Tibial nerve (tissue), 4 donors: ENCODE results near the gene MCOLN1.
A peak's percentile ranks its signal among the peaks of the same experiment; 100 is the strongest.

Experiments
- CTCF ChIP-seq, 5 experiments: fragments of 200-600 bp in 3 of 5; fragments of 450-650 bp in 2 of 5; sonication (generic) in 3 of 5; IDR thresholded peaks; one replicate each; pipeline ENCODE4 v1.5.1; 2016 to 2019; ENCODE audit warnings: antibody characterized with exemption in 5 of 5, mild to moderate bottlenecking in 3 of 5, moderate library complexity in 2 of 5
- EP300 ChIP-seq, 2 donors: sonication (generic); formaldehyde crosslinking; IDR thresholded peaks; one replicate each; pipeline ENCODE4 v1.6.1; 2017; ENCODE audit warnings: antibody characterized with exemption in 2 of 2, mild to moderate bottlenecking in 1 of 2
- POLR2A ChIP-seq, 2 donors: fragments of 450-650 bp; IDR thresholded peaks; one replicate each; pipeline ENCODE4 v1.6.1; 2017; ENCODE audit warnings: antibody characterized with exemption in 2 of 2, mild to moderate bottlenecking in 2 of 2, moderate library complexity in 2 of 2

- TF ChIP-seq CTCF (IDR thresholded peaks at IDR 0.05) (peak in 1 of 5 experiments; percentile 40), POLR2A (IDR thresholded peaks at IDR 0.05) (no peak), EP300 (IDR thresholded peaks at IDR 0.05) (peak in 1 of 2 donors; percentile 82)
Measured at GRCh38 chr19:7494416-7495098, 27.9 kb upstream of the MCOLN1 start.
